Esophagus (tissue), 2 donors: ENCODE measurements around the gene ZMYM4. TPM values are rescaled to one million over a fixed set of nuclear protein-coding genes. Genes with fewer than 3 reads are reported as not detected.
"Not testable (repeated sequence)": the region's sequence is repeated elsewhere in the genome, so short reads cannot be mapped to it uniquely, and the experiment has no call there.

Source experiments
- H3K27ac ChIP-seq, 2 donors: one replicate each; pipeline ENCODE4 v1.5.1; 2013; ENCODE audit warnings: low read depth in 2 of 2, mild to moderate bottlenecking in 2 of 2, inconsistent platforms in 1 of 2, low read length in 1 of 2, moderate library complexity in 1 of 2
- H3K27me3 ChIP-seq, 2 donors: one replicate each; pipeline ENCODE4 v1.6.1; 2013; ENCODE audit warnings: low read length in 2 of 2, control low read depth in 1 of 2, mild to moderate bottlenecking in 1 of 2; ENCODE audit not compliant: insufficient read depth in 2 of 2, control insufficient read depth in 1 of 2
- H3K36me3 ChIP-seq, 2 donors: one replicate each; pipeline ENCODE4 v1.6.1; 2013; ENCODE audit warnings: low read length in 1 of 2; ENCODE audit not compliant: control insufficient read depth in 2 of 2, insufficient read depth in 2 of 2
- H3K4me1 ChIP-seq, 2 donors: one replicate each; pipeline ENCODE4 v1.6.1; 2013; ENCODE audit warnings: low read length in 1 of 2; ENCODE audit not compliant: control insufficient read depth in 2 of 2, insufficient read depth in 2 of 2
- H3K4me3 ChIP-seq, 2 donors: one replicate each; pipeline ENCODE4 v1.5.1; 2013; ENCODE audit warnings: low read length in 2 of 2, mild to moderate bottlenecking in 2 of 2, low read depth in 1 of 2, moderate library complexity in 1 of 2
- H3K9me3 ChIP-seq, 2 donors: one replicate each; pipeline ENCODE4 v1.6.1; 2013; ENCODE audit warnings: mild to moderate bottlenecking in 2 of 2, low read depth in 1 of 2, low read length in 1 of 2, moderate library complexity in 1 of 2; ENCODE audit not compliant: control insufficient read depth in 2 of 2, insufficient read depth in 1 of 2
- WGBS, 2 donors: extraction: QIAGEN DNeasy Blood & Tissue Kit; methylation state at CpG; one replicate each; pipeline ENCODE4 v1.1.7; 2013; 5-methylcytosine and 5-hydroxymethylcytosine counted together
- polyA plus RNA-seq, 2 donors: library from polyadenylated mRNA; stranded (reverse); fragments of 200-250 nt; gene quantifications; one replicate each; pipeline ENCODE4 v1.2.3, GENCODE V29; 2013
- donor health status: healthy with polysubstance abuse.
- donor health status: Bipolar disorder and iron deficiency.

Gene ZMYM4
- polyA plus RNA-seq, 2 donors = 6.1 to 9.0 TPM

DNA sequence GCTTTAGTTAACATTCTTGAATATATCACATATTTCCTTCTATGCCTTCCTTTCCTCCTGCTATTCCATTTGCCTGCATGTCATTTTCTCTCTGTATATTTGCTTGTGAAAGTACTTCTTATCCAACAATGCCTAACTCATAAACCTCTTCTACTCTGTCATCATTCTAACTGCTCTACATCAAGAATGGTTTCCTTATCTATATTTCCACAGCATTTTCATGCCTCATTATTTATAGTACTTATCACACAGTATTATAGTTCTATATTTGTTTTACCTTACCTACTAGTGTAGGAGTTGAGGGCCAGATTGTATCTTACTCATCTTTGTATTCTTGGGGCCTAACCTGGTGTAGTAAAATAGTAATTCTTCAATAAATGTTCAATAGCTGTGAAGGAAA, 91.5 kb downstream of the ZMYM4 start:
- Histone ChIP-seq H3K4me3 (no peak overlapping the region), H3K36me3 (peaks cover 0 to 2% of the 10 kb centered on the region in 2 donors), H3K27ac (no peak overlapping the region), H3K9me3 (no peaks in the 10 kb centered on the region), H3K4me1 (no peaks in the 10 kb centered on the region), H3K27me3 (no peaks in the 10 kb centered on the region)

DNA sequence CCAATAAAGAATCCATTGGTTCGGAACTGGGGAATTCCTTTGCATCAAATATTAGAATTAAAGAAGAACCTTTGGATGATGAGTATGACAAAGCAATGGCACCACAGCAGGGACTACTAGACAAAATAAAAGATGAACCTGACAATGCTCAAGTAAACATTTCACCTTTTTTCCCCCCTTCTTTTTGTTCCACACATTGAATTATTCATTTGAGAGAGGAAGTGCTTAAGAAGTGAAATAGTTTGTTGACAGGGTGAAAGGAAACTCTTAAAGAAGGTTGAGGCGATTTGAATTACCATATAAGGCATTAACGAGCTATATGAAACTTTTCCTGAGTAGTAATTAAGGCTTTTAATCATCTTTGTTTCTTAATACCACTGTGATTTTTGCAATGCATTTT, 93.1 kb downstream of the ZMYM4 start:
- WGBS, 2 donors = 84 to 85% methylated on average over 3 of the region's 3 CpGs
- Histone ChIP-seq H3K27ac (no peak overlapping the region), H3K4me3 (no peak overlapping the region), H3K9me3 (no peaks in the 10 kb centered on the region), H3K36me3 (peaks cover 0 to 2% of the 10 kb centered on the region in 2 donors), H3K4me1 (no peaks in the 10 kb centered on the region), H3K27me3 (no peaks in the 10 kb centered on the region)

- H3K4me1 ChIP-seq = no peaks in the 10 kb centered on the region
- peaks cover 0 to 2% of the 10 kb centered on the region in 2 donors for H3K36me3 ChIP-seq
- no peak overlapping the region for H3K27ac ChIP-seq
- no peaks in the 10 kb centered on the region for H3K27me3 ChIP-seq
- WGBS, 2 donors = 84 to 89% methylated on average over 3 of the region's 3 CpGs
- no peak overlapping the region for H3K4me3 ChIP-seq
- no peaks in the 10 kb centered on the region for H3K9me3 ChIP-seq
Measured at GRCh38 chr1:35364741-35365140, 96.2 kb downstream of the ZMYM4 start.

GRCh38 chr1:35367914-35368313, 99.4 kb downstream of the ZMYM4 start:
- no peaks in the 10 kb centered on the region for H3K9me3 ChIP-seq
- no peaks in the 10 kb centered on the region for H3K27me3 ChIP-seq
- H3K4me1 ChIP-seq = no peaks in the 10 kb centered on the region
- 99 to 100% methylated on average over 2 of the region's 2 CpGs for WGBS, 2 donors
- no peak overlapping the region for H3K4me3 ChIP-seq
- H3K36me3 ChIP-seq = peaks cover 0 to 2% of the 10 kb centered on the region in 2 donors
- no peak overlapping the region for H3K27ac ChIP-seq

DNA sequence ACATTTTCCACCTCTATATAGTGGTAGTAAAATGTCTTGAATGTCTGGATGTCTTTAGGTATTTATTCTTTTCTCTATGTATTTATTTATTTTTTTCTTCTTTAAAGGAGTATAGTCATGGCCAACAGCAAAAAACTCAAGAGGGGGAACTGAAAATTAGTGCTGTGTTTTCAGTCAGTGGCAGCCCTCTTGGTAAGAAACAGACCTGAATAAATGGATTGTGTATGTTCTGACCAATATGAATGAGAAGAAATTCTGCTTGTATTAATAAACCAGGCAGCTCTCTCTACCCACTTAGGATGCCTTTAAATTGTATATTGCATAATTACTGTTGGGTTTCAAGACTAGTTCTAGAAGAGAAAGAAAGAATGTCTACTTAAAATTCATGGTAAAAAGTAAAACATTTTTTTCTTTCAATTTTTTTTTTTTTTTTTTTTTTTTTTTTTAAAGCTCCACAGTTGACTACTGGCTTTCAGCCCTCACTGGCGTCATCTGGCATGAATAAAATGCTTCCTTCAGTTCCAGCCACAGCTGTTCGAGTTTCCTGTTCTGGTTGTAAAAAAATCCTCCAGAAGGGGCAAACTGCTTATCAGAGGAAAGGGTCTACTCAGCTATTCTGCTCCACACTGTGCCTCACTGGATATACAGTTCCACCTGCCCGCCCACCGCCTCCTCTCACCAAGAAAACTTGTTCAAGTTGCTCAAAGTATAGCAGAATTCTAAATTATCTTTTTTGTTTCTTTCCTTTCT, 101.6 kb downstream of the ZMYM4 start:
- H3K9me3 ChIP-seq = no peaks in the 10 kb centered on the region
- no peak overlapping the region for H3K27ac ChIP-seq
- WGBS, 2 donors = 44 to 57% methylated on average over 4 of the region's 4 CpGs

DNA sequence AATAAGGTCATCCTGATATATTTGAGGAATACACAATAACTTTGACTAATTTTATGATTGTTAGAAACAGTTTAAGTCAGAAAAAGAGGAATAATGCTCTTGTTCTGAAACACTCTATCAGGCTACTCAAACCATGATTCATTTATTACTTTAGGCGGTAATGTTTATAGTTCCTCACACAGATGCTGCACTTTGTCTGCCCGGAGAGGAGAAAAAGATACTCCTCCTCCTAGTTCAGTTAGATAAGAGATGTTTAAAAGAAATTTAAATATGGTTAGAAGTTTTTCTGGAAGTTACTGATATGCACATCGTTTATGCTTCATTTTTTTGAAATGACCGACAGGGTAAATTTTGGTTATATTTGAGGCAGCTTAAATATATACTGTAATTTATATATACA, 103.0 kb downstream of the ZMYM4 start:
- 66 to 80% methylated on average over 4 of the region's 4 CpGs for WGBS, 2 donors
- no peaks in the 10 kb centered on the region for H3K36me3 ChIP-seq
- no peaks in the 10 kb centered on the region for H3K9me3 ChIP-seq
- H3K4me3 ChIP-seq = no peak overlapping the region
- no peaks in the 10 kb centered on the region for H3K4me1 ChIP-seq
- H3K27ac ChIP-seq = no peak overlapping the region
- H3K27me3 ChIP-seq = no peaks in the 10 kb centered on the region

More for the DNA sequence above, 101.6 kb downstream of the ZMYM4 start:
- Histone ChIP-seq H3K4me3 (no peak overlapping the region), H3K36me3 (no peaks in the 10 kb centered on the region), H3K27me3 (no peaks in the 10 kb centered on the region), H3K4me1 (no peaks in the 10 kb centered on the region)

DNA sequence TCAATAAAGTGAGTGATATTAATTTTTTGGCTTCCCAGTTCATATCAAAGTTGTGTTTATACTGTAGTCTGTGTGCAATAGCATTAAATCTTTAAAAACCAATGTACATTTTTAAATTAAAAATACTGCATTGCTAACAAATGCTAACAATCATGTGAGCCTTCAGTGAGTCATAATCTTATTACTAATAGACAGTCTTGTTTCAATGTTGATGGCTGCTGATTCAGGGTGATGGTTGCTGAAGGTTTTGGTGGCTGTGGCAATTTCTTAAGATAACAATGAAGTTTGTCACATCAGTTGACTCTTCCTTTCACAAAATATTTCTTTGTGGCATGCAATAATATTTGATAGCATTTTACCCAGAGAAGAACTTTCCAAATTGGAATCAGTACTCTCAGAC, 109.0 kb downstream of the ZMYM4 start:
- H3K9me3 ChIP-seq = no peaks in the 10 kb centered on the region
- no peaks in the 10 kb centered on the region for H3K27me3 ChIP-seq
- H3K4me1 ChIP-seq = no peaks in the 10 kb centered on the region
- H3K4me3 ChIP-seq = no peak overlapping the region
- no peaks in the 10 kb centered on the region for H3K36me3 ChIP-seq
- H3K27ac ChIP-seq = no peak overlapping the region

GRCh38 chr1:35379317-35380000, 111.0 kb downstream of the ZMYM4 start:
- no peak overlapping the region for H3K4me3 ChIP-seq
- H3K9me3 ChIP-seq = no peaks in the 10 kb centered on the region
- 92% methylated on average over 16 of the region's 16 CpGs for WGBS, 2 donors

DNA sequence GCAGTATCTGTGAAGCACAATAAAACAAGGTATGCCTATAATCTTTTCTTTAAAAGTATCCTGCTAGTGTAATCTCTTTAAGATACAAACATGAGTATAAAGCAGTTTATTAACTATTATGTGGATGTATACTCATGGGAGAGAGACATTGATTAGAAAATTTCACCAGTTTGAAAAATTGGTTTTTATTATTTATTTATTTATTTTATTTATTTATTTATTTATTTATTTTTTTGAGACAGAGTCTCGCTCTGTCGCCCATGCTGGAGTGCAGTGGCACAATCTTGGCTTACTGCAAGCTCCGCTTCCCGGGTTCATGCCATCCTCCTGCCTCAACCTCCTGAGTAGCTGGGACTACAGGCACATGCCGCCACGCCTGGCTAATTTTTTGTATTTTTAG, 111.6 kb downstream of the ZMYM4 start:
- not testable (repeated sequence) for H3K27me3 ChIP-seq, H3K4me3 ChIP-seq, H3K36me3 ChIP-seq, H3K9me3 ChIP-seq, H3K4me1 ChIP-seq, H3K27ac ChIP-seq
- 96 to 100% methylated on average over 6 of the region's 6 CpGs for WGBS, 2 donors

More at GRCh38 chr1:35379317-35380000, 111.0 kb downstream of the ZMYM4 start:
- no peak overlapping the region for H3K27ac ChIP-seq
- no peaks in the 10 kb centered on the region for H3K27me3 ChIP-seq
- H3K4me1 ChIP-seq = no peaks in the 10 kb centered on the region
- no peaks in the 10 kb centered on the region for H3K36me3 ChIP-seq

DNA sequence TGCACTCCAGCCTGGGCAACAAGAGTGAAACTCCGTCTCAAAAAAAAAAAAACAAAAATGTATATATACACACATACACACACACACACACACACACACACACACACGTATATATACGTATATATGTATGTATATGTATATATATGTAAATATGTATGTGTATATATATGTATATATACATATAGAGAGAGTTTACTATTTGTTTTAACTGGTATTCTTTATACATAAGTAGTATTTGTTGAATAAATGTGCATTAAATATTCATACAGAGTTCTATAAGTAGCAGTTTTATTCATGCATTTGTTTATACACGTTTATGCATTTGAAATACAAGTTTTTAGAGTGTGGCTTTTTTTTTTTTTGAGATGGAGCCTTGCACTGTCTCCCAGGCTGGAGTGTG, 113.6 kb downstream of the ZMYM4 start:
- Histone ChIP-seq H3K4me3 (no peak overlapping the region), H3K36me3 (peaks cover 0 to 2% of the 10 kb centered on the region in 2 donors), H3K9me3 (no peaks in the 10 kb centered on the region), H3K27me3 (no peaks in the 10 kb centered on the region), H3K4me1 (no peaks in the 10 kb centered on the region), H3K27ac (no peak overlapping the region)
- WGBS, 2 donors = 83 to 89% methylated on average over 4 of the region's 4 CpGs
